B cell (primary cell): Measurements from ENCODE around the gene FAM107B.

Experiments used
- CTCF ChIP-seq: fragments of 200-600 bp; IDR thresholded peaks from one replicate; pipeline ENCODE4 v1.8.0; 2022; ENCODE audit warnings: antibody characterized with exemption, mild to moderate bottlenecking
- EZH2 ChIP-seq: IDR thresholded peaks from 2 replicates; pipeline ENCODE4 v1.6.1; 2012; ENCODE audit warnings: borderline replicate concordance, low read depth, mild to moderate bottlenecking, moderate library complexity, low read length; ENCODE audit not compliant: insufficient read depth, poor library complexity, severe bottlenecking

GRCh38 chr10:14742382-14742781 lies 32.3 kb downstream of the FAM107B start:
- TF ChIP-seq EZH2 (no peak), CTCF (no peak)
